HG02763 (cell line): ENCODE data around the gene SLC44A4.
"Not testable (repeated sequence)": the region's sequence is repeated elsewhere in the genome, so short reads cannot be mapped to it uniquely, and the experiment has no call there.

Experiments used
- ATAC-seq: cut with Tn5 transposase; IDR thresholded peaks from one replicate; pipeline ENCODE4 v1.9.1; 2021; ENCODE audit warnings: mild to moderate bottlenecking, moderate library complexity; ENCODE audit not compliant: unreplicated experiment

Gene SLC44A4

DNA sequence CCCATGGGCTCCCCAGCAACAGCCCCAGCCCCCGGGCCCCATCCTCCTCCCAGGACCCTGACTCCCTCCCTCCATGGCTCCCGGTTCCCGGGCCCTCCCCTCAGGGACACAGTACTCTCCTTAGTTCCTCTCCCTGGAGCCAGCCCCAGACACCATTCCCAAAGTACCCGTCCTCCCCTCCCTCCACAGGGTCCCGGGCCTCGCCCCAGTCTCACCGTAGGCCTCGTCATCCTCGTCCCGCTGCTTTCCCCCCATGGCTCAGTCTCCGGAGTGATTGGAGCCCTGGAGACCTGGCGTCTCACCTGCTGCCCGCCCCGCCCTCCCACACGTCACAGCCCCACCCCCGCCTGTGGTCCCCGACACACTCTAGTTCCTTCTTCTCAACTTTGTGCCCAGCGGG lies at the start of gene SLC44A4:
Gene SLC44A4, minus strand, starts transcription at position 272 of the 400 bp plus-strand sequence. Its CDS starts 17 bp downstream, at position 255.
- ATAC-seq: no peak

DNA sequence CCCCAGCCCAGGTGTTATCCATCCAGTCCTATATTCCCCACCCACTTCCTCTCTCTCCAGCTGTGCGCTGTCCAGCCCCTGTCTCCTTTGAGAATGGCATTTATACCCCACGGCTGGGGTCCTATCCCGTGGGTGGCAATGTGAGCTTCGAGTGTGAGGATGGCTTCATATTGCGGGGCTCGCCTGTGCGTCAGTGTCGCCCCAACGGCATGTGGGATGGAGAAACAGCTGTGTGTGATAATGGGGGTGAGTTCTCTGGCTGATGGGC lies 49.8 kb upstream of the SLC44A4 start:
- ATAC-seq: no peak

DNA sequence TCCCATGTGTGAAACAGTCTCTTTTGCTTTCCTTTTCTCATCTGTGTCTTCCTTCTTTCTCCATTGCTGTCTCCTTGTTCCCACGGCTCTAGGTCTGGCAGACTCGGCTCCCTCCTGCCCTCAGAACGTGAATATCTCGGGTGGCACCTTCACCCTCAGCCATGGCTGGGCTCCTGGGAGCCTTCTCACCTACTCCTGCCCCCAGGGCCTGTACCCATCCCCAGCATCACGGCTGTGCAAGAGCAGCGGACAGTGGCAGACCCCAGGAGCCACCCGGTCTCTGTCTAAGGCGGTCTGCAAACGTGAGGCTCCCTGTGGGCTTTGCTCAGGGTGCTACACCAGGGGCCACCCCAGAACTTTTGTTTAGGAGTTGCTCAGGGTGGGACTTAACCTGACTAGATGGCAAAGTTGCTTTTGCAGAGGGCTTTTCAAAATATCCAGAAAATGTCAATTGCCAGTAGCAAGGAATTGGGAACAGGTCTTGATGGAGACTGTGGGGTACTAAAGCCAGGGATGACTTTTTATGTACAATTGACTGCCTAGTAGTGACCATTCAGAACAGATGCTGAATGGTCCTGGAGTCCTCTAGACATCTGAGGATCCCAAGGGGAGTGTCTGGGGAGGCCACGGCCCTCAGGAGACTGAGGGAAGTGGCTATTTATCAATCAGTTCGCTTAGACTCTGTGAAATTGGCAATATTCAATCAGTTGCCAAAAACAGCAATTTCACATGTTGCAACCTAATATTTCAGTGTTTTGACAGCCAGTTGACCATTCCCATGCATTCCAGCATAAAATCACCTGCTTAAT lies 49.3 kb upstream of the SLC44A4 start:
- ATAC-seq: no peak

DNA sequence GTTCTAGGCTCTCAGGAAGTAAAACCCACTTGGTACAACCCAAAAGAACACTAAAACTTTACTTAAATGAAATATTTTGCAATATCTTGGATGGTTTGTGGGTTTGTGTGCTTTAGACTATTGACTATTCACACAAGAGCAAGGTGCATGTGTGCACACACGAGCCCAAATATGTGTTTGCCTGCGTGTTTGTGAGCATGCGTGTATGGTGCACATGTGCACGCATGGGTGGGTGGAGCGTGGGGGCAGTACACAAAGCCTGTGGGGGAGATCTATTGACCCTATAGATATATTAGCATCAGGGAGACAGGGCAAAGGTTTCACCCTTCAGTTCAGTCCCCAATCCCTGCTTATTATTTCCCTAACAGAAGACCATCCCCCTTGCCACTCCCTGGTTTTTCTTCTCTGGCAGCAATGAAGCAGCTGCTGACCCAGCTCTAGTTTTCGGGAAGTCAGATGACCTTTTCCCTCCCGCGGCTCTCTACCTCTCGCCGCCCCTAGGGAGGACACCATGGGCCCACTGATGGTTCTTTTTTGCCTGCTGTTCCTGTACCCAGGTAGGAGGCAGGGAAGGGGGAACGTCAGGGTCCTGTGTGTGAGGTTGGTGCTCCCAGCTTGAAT lies 48.6 kb upstream of the SLC44A4 start, which contains the start of gene C2:
Gene C2, plus strand, starts transcription at position 476 of the 621 bp plus-strand sequence. Its CDS starts 36 bp downstream, at position 512.
- ATAC-seq: no peak

DNA sequence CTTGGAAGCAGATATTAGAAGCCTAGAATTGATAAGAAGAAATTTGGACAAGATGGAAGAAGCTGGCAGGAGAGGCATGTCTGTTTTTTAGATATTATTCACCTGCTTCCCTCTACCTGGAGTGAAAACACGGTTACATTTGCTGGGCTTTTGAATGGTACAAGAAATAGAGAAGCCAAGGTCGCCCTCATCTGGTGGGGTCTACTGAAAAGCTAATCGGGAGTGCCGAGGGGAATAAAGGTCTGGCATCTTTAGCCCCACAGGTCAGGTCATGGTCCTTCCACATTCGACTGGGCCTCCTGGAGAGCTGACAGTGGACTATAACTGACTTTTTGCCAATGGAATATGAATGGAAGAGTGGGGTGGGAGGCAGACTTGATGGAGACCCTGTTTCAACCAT lies 44.1 kb upstream of the SLC44A4 start:
- no peak for ATAC-seq

DNA sequence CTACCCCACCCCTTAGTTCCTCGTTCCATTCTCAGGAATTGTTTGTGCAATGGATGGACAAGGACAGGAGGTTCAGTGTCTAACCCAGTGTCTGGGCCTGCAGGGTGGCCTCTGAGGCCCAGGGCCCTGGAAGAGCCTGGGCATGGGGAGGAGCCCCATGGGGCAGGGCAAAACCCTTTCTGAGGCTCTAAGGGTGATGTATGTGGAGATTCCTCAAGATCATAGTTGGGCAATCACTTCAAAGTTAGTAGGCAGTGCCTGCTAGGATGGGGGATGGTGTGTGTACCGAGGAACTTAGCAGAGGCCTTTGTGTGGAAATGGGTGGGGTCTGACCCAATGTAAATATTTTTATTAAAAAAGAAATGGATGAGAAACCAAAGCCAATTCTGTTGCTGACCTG lies 42.0 kb upstream of the SLC44A4 start:
- ATAC-seq: no peak

DNA sequence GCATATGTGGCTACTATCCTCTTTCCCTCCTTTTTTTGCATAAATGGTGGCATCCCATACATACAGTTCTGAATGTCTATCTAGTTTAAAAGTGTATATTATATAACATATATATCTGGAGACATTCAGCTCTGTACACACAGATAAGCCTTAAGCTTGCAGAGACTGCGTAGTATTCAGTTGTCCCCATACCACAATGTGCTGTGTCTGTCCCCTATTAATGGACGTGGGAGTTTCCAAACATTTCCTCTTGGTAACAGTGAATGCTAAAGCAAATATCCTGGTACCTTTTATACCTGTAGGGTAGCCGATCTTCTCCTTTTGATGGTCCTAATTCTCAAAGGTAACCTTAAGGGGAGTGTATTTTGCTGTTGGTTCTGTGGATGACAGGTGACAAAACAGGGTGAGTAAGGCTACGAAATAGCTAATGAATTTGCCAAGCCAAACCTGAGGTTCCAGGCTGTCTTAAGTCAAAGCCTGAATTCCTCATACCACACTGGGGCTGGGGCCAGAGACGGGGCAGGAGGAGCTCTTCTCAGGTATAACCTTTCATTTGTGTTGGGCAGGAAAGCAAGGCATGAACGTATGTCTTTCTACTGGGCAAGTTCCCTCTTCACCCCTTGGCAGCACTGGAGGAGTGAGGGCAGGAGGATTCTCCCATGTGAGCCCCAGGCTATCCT lies 41.0 kb upstream of the SLC44A4 start:
- ATAC-seq: no peak

DNA sequence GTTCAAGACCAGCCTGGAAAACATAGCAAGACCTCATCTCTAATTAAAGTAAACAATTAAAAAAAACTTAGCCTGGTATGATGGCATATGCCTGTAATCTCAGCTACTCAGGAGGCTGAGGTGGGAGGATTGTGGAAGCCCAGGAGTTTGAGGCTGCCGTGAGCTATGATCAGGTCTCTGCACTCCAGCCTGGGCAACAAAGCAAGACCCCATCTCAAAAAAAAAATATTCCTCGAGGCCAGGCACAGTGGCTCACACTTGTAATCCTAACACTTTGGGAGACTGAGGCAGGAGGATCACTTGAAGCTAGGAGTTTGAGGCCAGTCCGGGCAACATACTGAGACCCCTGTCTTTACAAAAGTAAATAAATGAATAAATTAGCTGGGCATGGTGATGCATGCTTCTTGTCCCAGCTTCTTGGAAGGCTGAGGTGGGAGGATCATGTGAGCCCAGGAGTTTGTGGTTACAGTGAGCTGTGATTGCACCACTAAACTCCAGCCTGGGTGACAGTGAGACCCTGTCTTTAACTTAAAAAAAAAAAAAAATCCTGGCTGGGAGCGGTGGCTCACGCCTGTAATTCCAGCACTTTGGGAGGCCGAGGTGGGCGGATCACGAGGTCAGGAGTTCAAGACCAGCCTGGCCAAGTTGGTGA lies 39.4 kb upstream of the SLC44A4 start:
- no peak for ATAC-seq

DNA sequence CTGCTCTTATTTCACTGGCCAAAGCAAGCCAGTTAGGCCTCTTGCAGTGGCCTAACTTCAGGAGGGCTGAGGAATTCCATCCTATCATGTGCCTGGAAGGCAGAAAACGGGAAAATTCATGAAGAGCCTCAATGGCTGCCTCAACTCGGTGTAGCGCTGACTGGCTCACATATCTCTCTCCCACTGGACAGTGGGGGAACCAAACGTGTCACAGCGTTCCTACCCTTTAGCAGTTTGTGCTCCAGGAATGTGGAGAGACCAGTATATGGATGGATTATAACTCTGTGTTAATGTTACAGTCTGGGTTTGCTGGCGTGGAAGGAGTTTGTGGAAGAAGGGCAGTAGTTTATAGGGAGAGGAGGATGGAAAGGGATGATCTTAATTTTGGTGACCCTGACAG lies 37.0 kb upstream of the SLC44A4 start:
- no peak for ATAC-seq

DNA sequence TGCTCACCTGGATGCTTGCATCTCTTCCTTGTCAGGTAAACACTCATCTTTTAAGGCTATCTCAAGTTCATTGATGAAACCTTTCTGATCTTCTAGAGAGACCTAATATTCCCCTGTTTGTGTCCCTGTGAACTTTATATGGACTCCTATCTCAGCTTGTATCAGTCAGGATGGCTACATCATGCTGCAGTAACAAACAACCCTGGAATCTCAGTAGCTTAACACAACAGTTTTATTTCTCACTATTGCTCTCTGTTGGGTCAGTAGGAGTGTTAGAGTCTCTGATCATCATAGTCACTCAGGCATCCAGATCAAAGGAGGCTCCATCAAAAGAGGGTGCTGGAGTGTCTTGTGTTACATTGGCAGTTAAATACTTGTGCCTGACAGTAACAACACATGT lies 36.6 kb upstream of the SLC44A4 start:
- ATAC-seq: no peak

DNA sequence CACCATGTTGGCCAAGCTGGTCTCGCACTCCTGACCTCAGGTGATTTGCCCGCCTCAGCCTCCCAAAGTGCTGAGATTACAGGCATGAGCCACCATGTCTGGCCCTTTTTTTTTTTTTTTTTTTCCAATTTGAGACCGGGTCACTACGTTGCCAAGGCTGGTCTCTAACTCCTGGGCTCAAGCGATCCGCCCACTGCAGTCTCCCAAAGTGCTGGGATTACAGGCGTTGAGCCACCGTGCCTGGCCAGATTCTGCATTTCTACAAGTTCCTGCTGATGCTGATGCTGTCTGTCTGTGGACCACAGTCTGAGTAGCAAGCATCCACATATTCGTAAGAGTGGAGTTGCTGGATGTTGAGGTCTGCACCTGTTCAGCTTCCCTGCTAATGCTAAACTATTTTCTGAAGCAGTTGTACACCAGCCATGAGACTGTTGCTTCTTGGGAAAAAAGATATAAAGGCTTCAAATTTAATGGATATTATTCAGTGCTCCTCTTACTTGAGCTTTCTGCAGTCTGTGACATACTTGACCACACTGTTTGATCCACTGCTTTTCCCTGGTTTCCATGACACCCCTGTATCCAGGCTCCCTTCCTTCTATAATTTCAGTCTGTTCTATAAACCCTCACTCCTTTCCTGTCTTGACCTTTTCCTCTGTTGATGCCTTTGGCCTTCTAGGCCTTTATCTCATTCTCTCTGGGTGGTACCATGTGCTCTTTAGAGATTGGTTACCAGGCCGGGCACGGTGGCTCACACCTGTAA lies 33.2 kb upstream of the SLC44A4 start:
- no peak for ATAC-seq

DNA sequence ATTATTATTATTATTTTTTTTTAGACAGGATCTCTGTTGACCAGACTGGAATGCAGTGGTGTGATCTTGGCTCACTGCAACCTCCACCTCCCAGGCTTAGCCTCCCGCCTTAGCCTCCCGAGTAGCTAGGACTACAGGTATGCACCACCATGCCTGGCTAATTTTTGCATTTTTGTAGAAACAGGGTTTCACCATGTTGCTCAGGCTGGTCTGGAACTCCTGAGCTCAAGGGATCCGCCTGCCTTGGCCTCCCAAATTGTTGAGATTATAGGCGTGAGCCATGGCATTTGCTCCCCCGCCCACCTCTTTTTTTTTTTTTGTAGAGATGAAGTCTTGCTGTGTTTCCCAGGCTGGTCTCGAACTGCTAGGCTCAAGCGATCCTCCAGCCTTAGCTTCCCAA lies 30.5 kb upstream of the SLC44A4 start:
- ATAC-seq: not testable (repeated sequence)

DNA sequence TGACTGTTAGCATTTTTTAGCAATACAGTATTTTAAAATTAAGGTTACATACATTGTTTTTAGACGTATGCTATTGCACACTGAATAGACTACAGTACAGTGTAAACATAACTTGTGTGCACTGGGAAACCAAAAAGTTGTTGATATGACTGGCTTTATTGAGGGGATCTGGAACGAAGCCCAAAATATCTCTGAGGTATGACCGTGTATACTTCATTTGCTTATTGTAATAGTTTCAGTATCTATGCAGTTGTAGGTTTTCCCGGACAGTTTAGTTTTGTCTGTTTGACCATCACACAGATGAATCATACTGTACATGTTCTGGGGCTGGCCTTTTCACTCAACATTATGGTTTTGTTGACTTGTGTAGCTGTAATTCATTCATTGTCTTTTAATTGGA lies 30.0 kb upstream of the SLC44A4 start:
- no peak for ATAC-seq

DNA sequence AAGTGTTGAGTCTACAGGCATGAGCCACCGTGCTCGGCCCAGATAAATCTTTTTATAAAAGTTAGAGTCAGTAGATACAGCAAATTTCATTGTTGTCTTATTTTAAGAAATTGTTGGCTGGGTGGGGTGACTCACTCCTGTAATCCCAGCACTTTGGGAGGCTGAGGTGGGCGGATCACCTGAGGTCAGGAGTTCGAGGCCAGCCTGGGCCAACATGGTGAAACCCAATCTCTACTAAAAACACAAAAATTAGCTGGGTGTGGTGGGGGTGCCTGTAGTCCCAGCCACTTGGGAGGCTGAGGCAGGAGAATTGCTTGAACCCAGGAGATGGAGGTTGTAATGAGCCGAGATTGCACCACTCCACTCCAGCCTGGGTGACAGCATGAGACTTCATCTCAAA lies 29.5 kb upstream of the SLC44A4 start:
- ATAC-seq: not testable (repeated sequence)

DNA sequence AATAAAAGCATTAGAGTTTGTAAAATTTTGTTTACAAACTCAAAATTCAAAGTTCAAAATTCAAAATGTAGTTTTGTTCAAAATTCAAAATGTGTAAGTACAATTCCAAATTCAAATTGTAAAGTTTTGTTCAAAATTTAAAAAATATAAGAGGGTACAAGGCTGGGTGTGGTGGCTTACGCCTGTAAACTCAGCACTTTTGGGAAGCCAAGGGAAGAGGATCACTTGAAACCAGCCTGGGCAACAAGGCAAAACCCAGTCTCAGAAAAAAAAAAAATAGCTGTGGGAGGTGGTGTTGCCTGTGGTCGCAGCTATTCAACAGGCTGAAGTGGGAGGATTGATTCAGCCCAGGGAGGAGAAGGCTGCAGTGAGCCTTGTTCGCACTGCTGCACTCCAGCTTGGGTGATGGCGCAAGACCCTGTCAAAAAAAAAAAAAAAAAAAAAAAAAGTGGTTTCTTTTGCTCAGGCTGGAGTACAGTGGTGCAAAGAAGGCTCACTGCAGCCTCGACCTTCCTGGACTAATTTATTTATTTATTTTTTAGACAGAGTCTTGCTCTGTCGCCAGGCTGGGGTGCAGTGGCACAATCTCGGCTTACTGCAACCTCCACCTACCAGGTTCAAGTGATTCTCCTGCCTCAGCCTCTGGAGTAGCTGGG lies 28.5 kb upstream of the SLC44A4 start:
- ATAC-seq: no peak

DNA sequence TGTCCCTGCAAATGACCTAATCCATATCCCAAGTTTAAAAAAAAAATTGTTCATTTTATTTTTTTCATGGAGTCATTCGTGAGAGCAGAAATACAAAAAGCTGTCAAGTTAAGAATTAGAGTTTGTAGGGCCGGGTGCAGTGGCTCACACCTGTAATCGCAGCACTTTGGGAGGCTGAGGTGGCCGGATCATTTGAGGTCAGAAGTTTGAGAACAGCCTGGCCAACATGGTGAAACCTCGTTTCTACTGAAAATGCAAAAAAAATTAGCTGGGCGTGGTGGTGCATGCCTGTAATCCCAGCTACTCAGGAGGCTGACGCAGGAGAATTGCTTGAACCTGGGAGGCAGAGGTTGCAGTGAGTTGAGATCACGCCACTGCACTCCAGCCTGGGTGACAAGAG lies 27.9 kb upstream of the SLC44A4 start:
- not testable (repeated sequence) for ATAC-seq

DNA sequence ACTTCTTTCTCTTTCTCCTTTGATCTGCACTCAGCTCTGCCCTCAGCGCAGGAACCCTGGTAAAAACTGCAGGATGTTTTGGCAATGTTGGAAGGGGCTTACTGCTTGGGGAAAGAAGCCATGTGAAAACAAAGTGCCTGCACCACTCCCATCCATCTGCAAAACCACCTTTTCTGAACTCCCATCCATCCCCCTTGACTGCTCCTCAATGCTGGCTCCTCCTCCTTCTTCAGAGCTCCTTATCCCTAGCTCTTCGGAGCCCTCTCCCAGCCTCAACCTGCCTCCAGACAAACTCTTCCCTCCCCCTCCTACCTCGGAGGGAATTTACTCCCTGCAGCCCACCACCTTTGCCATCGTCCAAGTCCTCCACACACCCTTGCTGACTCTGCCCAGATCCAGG lies 27.3 kb upstream of the SLC44A4 start:
- no peak for ATAC-seq

DNA sequence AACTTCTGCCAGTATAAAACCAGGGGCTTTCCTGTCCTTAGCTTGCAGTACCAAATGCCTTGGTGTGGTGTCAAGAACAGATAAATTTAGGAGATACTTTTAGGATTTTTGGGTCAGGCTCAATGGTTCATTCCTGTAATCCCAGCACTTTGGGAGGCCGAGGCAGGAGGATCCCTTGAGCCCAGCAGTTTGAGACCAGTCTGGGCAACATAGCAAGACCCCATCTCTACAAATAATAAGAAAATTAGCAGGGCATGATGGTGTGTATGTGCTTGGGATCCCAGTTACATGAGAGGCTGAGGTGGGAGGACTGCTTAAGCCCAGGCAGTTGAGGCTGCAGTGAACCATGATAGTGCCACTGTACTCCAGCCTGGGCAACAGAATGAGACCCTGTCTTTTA lies 26.2 kb upstream of the SLC44A4 start:
- no peak for ATAC-seq

DNA sequence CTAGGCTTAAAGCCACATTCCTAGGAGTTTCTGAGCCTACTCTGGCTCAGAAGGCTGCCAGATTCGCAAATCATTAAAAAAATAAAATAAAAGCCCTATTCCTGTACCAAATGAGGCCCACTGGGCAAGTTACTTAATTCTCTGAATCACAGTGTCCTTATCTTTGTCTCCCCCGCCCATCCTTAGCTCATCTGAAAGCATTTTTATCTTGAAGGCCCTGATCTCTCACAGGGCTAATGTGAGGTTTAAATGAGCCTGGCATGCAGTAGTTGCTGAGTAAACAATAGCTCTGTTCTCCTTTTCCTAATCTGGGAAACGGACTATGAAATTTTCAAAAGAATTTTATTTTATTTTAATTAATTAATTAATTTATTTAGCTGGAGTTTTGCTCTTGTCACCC lies 25.2 kb upstream of the SLC44A4 start:
- ATAC-seq: no peak

DNA sequence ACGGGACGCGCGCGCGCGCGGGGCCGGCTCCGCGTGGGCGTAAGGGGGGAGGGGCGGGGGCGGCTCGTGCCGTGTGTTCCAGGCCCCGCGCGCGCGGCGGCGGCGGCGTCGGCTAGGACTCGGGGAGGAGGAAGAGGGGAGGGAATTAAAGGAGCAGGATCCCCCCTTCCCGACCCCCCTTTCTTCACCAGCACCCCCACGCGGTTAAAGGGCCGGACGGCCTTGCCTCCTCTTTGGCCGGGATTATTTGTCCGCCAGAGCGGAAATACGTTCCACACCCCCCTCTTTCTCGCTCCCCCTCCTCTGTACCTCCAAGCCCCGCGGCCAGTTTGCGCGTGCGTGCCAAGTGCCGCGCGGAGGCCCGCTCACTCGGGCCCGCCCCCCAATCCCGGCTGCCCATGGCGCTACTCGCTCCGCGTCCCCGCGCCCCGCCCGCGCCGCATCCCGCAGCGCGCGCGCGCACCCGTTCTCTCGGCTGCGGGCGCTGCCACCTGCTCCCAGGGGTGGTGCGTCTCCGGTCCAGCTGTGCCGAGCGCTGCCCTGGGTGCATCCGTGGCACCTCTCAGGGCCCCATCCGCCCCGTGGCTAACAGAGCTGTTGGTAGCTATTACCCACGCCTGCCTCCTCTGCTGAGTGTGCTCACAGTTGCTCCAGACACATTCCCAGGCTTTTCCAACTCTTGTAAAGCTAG lies 23.3 kb upstream of the SLC44A4 start, which contains the start of gene ZBTB12:
Gene ZBTB12, minus strand, starts transcription at position 134 of the 691 bp plus-strand sequence. CDS start 781 bp downstream, outside the sequence.
- ATAC-seq: peak; percentile 58
